Stimulated activated CD4-positive, alpha-beta T cell treated with anti-CD3 and anti-CD28 coated beads, Interleukin-15, amount 100 ng/mL, for 24 hours (primary cell): Measurements from ENCODE around the gene THBS1.

Source experiments
- DNase-seq: peaks from one replicate; pipeline ENCODE4 v3.0.0-alpha.2; 2020

Gene THBS1

DNA sequence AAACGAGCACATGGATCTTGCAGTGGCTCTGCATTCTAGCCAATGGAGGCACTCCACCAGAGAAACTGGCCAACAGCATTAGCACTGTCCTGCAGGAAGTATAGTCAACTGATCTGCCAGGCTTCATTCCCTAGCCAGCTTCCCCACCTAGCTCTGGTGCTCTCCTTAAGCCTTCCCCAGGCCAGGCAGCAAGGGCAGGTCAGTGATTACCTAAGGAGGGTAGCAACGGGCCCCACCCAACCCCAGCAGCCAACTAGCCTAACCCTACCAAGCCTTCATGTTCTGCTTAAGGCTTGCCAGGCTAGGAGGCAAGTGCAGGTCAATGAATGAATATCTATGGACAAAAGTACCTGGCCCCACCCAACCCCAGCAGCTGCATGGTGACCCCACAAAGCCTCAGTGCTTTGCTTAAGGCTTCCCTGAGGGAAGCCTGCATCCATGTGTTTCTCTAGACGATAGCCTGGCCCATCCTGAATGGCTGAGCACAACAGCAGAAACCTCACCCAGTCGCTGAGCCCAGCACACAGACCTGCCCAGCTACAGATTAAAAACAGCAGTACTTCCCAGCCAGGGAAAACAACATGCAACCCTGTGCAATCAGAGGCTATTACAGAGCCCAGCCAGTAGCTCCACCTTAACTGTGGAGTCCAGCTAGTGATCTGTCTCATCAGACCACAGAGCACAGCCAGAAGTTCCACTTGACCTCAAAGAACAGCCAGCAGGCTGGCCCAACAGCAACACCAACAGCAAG lies 28.5 kb downstream of the THBS1 start:
- no peak for DNase-seq

GRCh38 chr15:39610665-39611064 lies 29.8 kb downstream of the THBS1 start:
- no peak for DNase-seq

DNA sequence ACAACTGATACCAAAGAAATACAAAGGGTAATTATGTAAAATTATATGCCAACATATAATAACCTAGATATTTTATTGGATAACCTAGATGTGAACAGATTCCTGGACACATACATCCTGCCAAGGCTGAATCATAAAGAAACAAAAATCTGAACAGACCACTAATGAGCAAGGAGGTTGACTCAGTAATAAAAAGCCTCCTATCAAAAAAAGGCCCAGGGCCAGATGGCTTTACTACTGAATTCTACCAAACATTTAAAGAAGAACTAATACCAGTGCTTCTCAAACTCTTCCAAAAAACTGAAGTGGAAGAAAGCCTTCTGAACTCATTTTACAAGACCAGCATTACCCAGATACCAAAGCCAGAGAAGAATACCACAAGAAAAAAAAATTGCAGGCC lies 32.4 kb downstream of the THBS1 start:
- no peak for DNase-seq

DNA sequence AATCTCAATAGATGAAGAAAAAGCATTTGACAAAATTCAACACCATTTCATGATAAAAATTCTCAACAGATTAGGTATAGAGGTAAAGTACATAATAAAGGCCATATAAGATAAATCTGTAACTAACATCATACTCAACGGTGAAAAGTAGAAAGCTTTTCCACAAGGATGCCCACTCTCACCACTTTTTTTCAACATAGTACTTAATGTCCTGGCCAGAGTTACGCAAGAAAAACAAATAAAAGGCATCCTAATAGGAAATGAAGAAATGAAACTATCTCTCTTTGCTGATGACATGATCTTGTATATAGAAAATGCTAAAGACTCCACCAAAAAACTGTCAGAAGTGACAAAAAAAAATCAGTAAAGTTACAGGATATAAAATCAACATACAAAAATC lies 33.0 kb downstream of the THBS1 start:
- no peak for DNase-seq

DNA sequence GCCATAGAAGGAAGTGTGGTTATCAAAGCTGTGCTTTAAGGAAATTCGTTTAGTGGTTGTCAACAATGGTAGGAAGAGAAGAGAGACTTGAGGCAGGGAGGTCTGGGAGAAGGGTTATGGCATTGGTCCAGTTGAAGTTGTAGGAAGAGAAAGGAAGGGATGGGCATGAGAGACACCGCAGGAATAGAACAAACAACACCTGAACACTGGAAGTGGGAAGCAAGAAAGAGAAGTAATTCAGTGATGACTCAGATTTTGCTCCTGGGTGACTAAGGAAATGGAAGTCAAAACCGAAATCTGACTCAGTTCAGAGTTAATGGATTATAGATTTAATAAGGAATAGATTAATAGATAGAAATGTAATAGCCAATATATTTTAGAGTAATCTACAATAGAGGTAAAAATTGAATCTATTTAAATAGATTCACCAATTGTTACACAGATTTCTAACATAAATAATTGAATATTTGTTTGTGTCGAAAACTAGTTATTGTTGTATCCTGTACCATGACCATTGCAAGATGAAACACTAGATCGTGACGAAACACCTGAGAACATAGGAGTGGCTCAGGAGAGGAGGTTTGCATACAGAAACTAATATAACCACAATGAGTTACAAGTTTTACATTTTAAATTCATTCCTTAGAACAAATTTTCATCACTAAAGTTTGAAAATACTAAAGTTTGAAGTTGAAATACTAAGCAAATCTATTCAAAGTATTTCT lies 36.0 kb downstream of the THBS1 start:
- DNase-seq: no peak

DNA sequence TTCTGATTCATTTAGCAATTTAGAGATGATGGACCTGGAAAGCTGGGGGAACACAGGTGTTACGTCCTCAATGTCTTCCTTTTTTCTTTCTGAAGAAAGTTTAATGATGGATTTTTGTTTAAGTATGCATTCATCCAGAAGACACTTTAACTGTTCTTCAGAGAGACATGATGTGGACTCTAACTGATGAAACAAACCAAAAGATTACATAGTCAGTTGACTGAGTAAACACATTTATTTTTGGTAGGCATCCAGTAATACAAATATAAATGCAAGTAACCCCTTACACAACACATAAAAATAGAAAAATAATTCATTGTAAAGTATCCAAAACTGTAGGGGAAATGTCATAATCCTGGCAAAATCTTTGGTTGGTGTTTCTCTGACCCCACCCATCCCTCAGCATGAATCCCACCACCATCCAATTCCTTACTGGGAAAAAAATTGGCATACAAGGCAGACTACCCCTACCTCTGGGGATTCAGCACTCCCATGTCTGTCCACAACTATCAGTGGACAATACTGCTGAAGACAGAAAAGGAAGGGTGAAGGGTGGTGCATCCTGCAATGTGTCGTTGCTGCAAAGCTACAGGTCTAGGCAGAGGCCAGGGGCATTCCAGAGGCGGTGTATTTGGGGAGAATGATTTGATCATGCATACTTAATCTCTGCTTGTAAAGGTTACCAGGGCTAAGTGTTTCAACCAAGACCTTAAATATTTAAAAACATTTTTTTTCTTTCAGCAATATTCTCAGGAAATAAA lies 37.4 kb downstream of the THBS1 start:
- no peak for DNase-seq

DNA sequence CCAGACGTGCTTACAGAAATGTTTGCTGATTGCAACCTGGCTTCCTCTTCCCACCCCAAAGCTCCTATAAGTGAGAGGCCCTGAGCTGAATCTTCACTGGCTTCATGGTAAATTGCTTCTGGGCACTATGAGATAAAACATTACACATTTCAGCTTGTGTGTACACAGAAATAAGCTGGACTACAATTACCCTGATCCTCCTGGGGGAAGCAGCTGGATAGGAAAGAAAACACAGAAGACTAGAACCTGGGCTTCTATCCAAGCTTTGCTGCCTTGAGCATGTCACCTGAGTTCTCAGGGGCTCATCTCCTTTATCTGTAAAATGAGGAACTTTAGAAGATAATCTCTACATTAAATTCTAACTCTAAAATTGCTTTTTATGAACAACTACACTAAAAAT lies 40.3 kb downstream of the THBS1 start:
- no peak for DNase-seq

DNA sequence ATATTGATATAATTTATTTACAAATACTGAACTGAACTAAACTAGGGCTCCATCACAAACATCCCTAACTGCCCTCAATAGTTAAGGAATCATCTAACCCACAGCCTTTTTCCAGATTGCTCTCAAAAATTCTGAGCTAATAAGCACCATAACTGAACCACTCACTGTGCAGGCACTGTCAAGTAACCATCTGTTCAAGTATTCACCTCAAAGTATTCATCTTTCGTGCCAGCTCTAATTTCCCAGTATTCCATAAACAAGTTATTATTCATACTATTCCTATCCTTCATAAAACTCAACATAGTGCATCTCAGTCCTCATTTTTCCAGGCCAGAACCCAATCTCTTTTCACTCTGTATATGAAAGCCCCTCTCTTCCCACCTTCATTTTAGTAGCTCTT lies 41.1 kb downstream of the THBS1 start:
- no peak for DNase-seq

DNA sequence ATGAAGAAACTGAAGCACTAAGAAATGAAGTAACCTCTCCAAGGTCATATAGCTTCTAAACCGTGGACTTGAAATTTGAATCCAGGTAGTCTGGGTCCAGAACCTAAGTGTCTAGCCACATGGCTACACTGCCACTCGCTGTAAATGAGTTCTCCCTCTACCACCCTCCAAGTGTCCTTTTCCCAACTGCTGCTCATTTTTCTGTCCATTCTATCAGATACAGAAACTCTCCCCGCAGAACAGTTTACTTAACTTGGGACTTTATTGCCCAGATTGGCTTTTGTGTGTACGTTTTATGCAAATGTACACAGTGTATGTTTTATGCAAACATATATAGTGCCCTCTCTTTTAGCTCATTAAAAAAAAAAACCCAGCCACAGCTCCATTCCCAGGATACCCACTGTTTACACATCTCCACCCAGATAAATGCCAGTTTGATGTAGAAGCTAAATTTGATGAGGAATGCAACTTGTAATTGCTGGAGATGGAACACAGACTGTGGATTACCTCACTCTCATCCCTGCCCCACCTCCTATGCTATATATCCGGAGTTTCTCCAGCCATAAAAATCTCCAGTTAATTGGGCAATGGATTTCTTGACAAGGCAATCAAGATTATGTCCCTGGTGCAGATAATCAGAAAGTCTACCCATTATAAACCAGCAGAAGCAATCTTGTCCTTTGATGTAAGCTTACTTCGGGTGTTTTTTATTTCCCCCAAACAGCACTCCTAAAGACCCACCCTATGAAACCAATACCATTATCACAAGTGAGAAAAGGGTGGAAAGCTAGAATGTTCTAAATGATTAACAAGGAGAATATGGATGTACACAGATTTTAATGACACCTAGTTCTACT lies 42.0 kb downstream of the THBS1 start:
- DNase-seq: no peak

DNA sequence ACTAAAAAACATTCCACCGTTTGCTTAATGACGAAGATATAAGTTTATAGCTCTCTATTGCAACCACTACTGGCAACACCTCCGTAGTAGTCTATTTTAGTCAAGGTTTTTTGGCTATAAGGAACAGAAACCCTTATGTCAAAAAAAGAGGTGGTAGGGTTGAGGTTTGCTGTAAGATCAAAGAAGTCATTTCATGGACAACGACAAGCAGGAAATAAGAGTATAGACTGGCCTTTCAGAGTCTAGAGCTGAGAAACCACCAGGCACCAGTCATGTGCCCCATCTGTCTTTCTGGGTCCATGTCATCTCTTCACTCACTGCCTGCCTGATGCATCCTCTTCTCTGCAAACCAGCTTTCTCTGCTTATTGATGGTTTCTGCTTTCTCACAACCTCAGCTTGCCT lies 42.7 kb downstream of the THBS1 start:
- DNase-seq: peak; percentile 35

DNA sequence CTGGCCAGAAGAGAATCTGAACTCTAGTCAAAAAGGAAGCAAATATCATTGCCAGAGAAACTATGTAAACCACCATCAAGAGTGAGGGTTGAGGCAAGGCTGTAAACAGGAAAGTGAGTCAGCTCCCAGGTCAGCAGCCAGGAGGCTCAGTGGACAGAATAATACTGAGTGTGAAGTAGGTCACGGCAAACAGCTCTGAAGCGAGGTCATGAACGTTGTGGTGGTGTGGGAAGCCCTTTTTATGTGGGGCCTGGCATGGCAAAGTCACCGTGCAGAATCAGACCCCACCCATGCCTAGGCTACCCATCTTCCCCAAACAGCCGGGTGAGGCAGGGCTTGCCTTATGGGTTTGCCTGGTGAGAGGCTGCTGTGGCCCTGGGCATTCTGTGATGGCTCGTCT lies 43.9 kb downstream of the THBS1 start:
- peak; percentile 48 for DNase-seq

DNA sequence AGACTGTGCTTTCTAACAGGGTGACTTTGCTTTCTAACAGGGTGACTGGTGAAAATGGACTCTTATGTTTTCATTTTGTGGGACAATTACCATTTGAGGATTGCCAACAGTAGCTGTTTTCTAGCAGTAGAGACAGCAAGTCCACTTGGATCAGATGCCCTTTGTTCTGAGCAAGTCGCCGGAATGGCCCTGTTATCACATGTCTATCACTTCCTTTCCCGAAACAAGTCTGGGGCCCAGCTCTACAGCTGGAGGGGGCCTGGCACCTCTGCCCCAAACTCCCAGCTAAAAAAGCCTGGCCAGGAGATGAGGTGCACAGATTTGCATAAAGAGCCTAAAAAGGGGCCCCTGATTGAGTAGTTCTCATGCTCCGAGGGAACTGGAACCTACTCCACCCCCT lies 44.6 kb downstream of the THBS1 start:
- DNase-seq: no peak

- DNase-seq: no peak
These were observed 45.0 kb downstream of the THBS1 start for GRCh38 chr15:39625856-39626255.

DNA sequence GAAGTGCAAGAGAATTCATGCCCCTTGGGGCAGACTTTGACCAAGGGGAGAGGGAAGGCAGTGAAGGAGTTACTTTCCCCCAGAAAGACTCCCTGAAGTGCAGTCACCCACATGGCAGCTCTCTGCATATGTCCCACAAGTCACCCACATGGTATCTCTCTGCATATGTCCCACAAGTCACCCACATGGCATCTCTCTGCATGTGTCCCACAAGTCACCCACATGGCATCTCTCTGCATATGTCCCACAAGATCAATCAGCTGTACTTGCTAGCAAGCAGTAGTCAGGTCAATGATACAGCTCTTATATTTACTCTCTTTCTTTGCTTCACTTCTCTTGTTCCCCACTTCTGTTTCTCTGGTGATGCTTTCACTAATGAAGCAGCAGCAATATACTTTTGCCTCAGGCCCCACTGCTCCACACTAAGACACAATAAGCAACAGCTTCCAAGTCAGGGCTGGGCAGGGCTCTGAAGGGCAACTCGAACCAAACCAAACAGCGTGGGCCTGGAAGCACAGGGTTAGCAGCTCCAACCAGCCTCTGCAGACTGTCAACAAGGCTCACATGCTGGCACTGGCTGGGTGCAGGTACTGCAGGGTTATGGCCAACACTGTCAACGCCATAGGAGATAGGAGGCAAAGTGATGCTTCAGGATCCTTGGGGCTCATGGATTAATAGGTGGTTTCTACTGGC lies 46.7 kb downstream of the THBS1 start:
- DNase-seq: no peak

GRCh38 chr15:39628144-39628508 lies 47.2 kb downstream of the THBS1 start:
- DNase-seq: no peak

- no peak for DNase-seq
These were observed 47.8 kb downstream of the THBS1 start for GRCh38 chr15:39628546-39629257.

GRCh38 chr15:39629371-39629770 lies 48.5 kb downstream of the THBS1 start:
- peak; percentile 68 for DNase-seq

DNA sequence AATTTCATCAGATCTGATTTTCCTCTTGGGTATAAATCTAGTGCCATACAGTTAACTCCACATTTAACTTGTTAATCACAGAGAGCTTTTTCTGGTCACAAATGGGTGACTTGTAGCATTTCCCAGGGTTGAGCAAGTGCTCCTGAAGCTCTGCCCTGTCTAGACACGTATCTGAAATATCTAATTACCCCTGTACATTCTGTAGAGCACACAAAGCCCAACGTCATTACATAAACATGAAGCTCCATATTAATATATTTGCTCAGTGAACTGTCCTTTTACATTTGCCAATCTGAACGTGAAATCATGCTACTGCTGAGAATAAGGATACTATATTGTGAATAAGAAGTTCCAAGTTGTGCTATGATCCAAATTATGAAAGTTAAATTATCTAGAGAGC lies 49.0 kb downstream of the THBS1 start:
- DNase-seq: no peak

GRCh38 chr15:39631357-39631756 lies 50.5 kb downstream of the THBS1 start:
- peak; percentile 30 for DNase-seq

DNA sequence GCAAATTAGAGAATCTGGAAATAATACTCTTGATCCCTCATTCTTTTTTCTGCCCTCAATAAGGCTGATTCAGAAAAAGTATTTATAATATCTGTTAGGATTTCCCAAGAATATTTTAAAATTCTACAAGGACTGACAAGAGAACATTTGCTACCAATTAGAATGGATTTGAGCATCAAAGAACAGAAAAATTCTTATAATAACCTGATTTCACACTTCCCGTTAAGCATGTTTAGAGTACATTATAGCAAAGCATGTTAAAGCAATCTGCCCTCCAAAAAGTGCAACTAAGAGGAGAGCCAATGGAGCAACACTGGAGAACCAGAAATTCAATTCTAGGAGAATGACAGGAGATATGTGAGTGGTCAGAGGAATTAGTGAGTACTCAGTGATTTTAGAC lies 57.2 kb downstream of the THBS1 start:
- DNase-seq: no peak

- DNase-seq: no peak
These were observed 58.2 kb downstream of the THBS1 start for GRCh38 chr15:39639037-39639436.

GRCh38 chr15:39640665-39641064 lies 59.8 kb downstream of the THBS1 start:
- no peak for DNase-seq
